PC-9 (cell line): ENCODE measurements around the gene SIDT1.

Experiments used
- CTCF ChIP-seq: fragments of 200-600 bp; sonication (generic); conservative IDR thresholded peaks from 2 replicates; pipeline ENCODE4 v1.6.1; 2017; ENCODE audit warnings: mixed run types, antibody characterized with exemption, mild to moderate bottlenecking, moderate library complexity
- EZH2 ChIP-seq: fragments of 200-600 bp; sonication (generic); IDR thresholded peaks from 2 replicates; pipeline ENCODE4 v1.8.0; 2017; ENCODE audit warnings: antibody characterized with exemption, low read depth

- TF ChIP-seq CTCF (no peak), EZH2 (no peak)
Measured at GRCh38 chr3:113589971-113590370, 57.6 kb downstream of the SIDT1 start.
